Testis (tissue), 2 donors: Measurements from ENCODE around the gene DMRT2.

Experiments
- CTCF ChIP-seq, 3 experiments: fragments of 450-650 bp in 2 of 3; fragments of 200-600 bp in 1 of 3; sonication (generic) in 1 of 3; IDR thresholded peaks; one replicate each; pipeline ENCODE4 v1.5.1; 2016 to 2019; ENCODE audit warnings: antibody characterized with exemption in 3 of 3, mild to moderate bottlenecking in 2 of 3, moderate library complexity in 1 of 3
- POLR2A ChIP-seq: fragments of 450-650 bp; IDR thresholded peaks from one replicate; pipeline ENCODE4 v1.6.1; 2017; ENCODE audit warnings: antibody characterized with exemption, mild to moderate bottlenecking, moderate library complexity

GRCh38 chr9:1007312-1007711 is 42.8 kb upstream of the DMRT2 start:
- no peak for TF ChIP-seq CTCF (IDR thresholded peaks at IDR 0.05)
- TF ChIP-seq POLR2A, result no peak
